ENCODE data around the gene NYAP1. TPM values are rescaled to one million over a fixed set of nuclear protein-coding genes. Genes with fewer than 3 reads are reported as not detected.
"Not testable (repeated sequence)": the region's sequence is repeated elsewhere in the genome, so short reads cannot be mapped to it uniquely, and the experiment has no call there.

Gene NYAP1
- polyA plus RNA-seq, result 1 to 10 TPM in 1 of 2 donors, under 1 TPM in 1; 0.32 to 1.3 TPM

GRCh38 chr7:100483722-100484672, at the start of gene NYAP1:
Gene NYAP1 (plus strand): TSS chr7:100483927. CDS start chr7:100485312, 1,385 bp downstream.
- WGBS, 2 donors, result 20 to 37% methylated on average over 27 to 45 of the region's 45 CpGs
- Histone ChIP-seq H3K27ac (ENCODE audit: low read depth in 2 of 2, low read length in 1 of 2) (peak within 1 kb of the TSS; percentile 9 to 58), H3K27me3 (ENCODE audit: control insufficient read depth in 1 of 2, insufficient read depth in 2 of 2, low read length in 2 of 2) (no peaks in the 10 kb centered on the region)

GRCh38 chr7:100434297-100435144, 49.2 kb upstream of the NYAP1 start:
- 75% methylated on average over 22 of the region's 22 CpGs for WGBS, 2 donors
- H3K27me3 ChIP-seq (ENCODE audit: control insufficient read depth in 1 of 2, insufficient read depth in 2 of 2, low read length in 2 of 2), result no peaks in the 10 kb centered on the region
- peak overlapping the region in 1 of 2 donors; percentile 98 for H3K4me3 ChIP-seq (ENCODE audit: low read depth in 1 of 2, low read length in 2 of 2)
- H3K27ac ChIP-seq (ENCODE audit: low read depth in 2 of 2, low read length in 1 of 2), result peak overlapping the region; percentile 47 to 97
- peaks cover 5 to 14% of the 10 kb centered on the region in 2 donors for H3K36me3 ChIP-seq (ENCODE audit: control insufficient read depth in 2 of 2, insufficient read depth in 2 of 2, low read length in 1 of 2)
- peaks cover 11 to 20% of the 10 kb centered on the region in 2 donors for H3K4me1 ChIP-seq (ENCODE audit: control insufficient read depth in 2 of 2, insufficient read depth in 2 of 2, low read length in 1 of 2)
- no peaks in the 10 kb centered on the region for H3K9me3 ChIP-seq (ENCODE audit: control insufficient read depth in 2 of 2, insufficient read depth in 1 of 2, low read depth in 1 of 2, low read length in 1 of 2)

More at GRCh38 chr7:100483722-100484672, at the start of gene NYAP1:
- Histone ChIP-seq H3K4me1 (ENCODE audit: control insufficient read depth in 2 of 2, insufficient read depth in 2 of 2, low read length in 1 of 2) (peaks cover 2 to 4% of the 10 kb centered on the region in 2 donors), H3K4me3 (ENCODE audit: low read depth in 1 of 2, low read length in 2 of 2) (peak within 1 kb of the TSS; percentile 48 to 51), H3K36me3 (ENCODE audit: control insufficient read depth in 2 of 2, insufficient read depth in 2 of 2, low read length in 1 of 2) (no peaks in the 10 kb centered on the region), H3K9me3 (ENCODE audit: control insufficient read depth in 2 of 2, insufficient read depth in 1 of 2, low read depth in 1 of 2, low read length in 1 of 2) (no peaks in the 10 kb centered on the region)

- Histone ChIP-seq H3K27me3 (ENCODE audit: control insufficient read depth in 1 of 2, insufficient read depth in 2 of 2, low read length in 2 of 2) (no peaks in the 10 kb centered on the region), H3K4me1 (ENCODE audit: control insufficient read depth in 2 of 2, insufficient read depth in 2 of 2, low read length in 1 of 2) (peaks cover 11 to 18% of the 10 kb centered on the region in 2 donors), H3K4me3 (ENCODE audit: low read depth in 1 of 2, low read length in 2 of 2) (peak overlapping the region; percentile 93 to 98), H3K36me3 (ENCODE audit: control insufficient read depth in 2 of 2, insufficient read depth in 2 of 2, low read length in 1 of 2) (peaks cover 5 to 14% of the 10 kb centered on the region in 2 donors), H3K27ac (ENCODE audit: low read depth in 2 of 2, low read length in 1 of 2) (peak overlapping the region; percentile 97 to 99), H3K9me3 (ENCODE audit: control insufficient read depth in 2 of 2, insufficient read depth in 1 of 2, low read depth in 1 of 2, low read length in 1 of 2) (no peaks in the 10 kb centered on the region)
- WGBS, 2 donors, result 1% methylated on average over 64 to 81 of the region's 81 CpGs
Observed at GRCh38 chr7:100435401-100436304, 48.1 kb upstream of the NYAP1 start.

GRCh38 chr7:100437150-100438100, 46.3 kb upstream of the NYAP1 start:
- peaks cover 3 to 8% of the 10 kb centered on the region in 2 donors for H3K4me1 ChIP-seq (ENCODE audit: control insufficient read depth in 2 of 2, insufficient read depth in 2 of 2, low read length in 1 of 2)
- no peaks in the 10 kb centered on the region for H3K9me3 ChIP-seq (ENCODE audit: control insufficient read depth in 2 of 2, insufficient read depth in 1 of 2, low read depth in 1 of 2, low read length in 1 of 2)
- peak overlapping the region in 1 of 2 donors; percentile 36 for H3K27ac ChIP-seq (ENCODE audit: low read depth in 2 of 2, low read length in 1 of 2)
- H3K36me3 ChIP-seq (ENCODE audit: control insufficient read depth in 2 of 2, insufficient read depth in 2 of 2, low read length in 1 of 2), result peaks cover 5 to 14% of the 10 kb centered on the region in 2 donors
- H3K27me3 ChIP-seq (ENCODE audit: control insufficient read depth in 1 of 2, insufficient read depth in 2 of 2, low read length in 2 of 2), result no peaks in the 10 kb centered on the region
- 90 to 92% methylated on average over 28 of the region's 28 CpGs for WGBS, 2 donors
- H3K4me3 ChIP-seq (ENCODE audit: low read depth in 1 of 2, low read length in 2 of 2), result no peak overlapping the region

- no peak overlapping the region for H3K27ac ChIP-seq (ENCODE audit: low read depth in 2 of 2, low read length in 1 of 2)
- peaks cover 5 to 9% of the 10 kb centered on the region in 2 donors for H3K36me3 ChIP-seq (ENCODE audit: control insufficient read depth in 2 of 2, insufficient read depth in 2 of 2, low read length in 1 of 2)
- H3K4me1 ChIP-seq (ENCODE audit: control insufficient read depth in 2 of 2, insufficient read depth in 2 of 2, low read length in 1 of 2), result peaks cover under 1 to 5% of the 10 kb centered on the region in 2 donors
- no peaks in the 10 kb centered on the region for H3K27me3 ChIP-seq (ENCODE audit: control insufficient read depth in 1 of 2, insufficient read depth in 2 of 2, low read length in 2 of 2)
- no peak overlapping the region for H3K4me3 ChIP-seq (ENCODE audit: low read depth in 1 of 2, low read length in 2 of 2)
- WGBS, 2 donors, result 53 to 57% methylated on average over 2 of the region's 2 CpGs
- H3K9me3 ChIP-seq (ENCODE audit: control insufficient read depth in 2 of 2, insufficient read depth in 1 of 2, low read depth in 1 of 2, low read length in 1 of 2), result no peaks in the 10 kb centered on the region
Observed at GRCh38 chr7:100438172-100438571, 45.6 kb upstream of the NYAP1 start.

- not testable (repeated sequence) for H3K9me3 ChIP-seq (ENCODE audit: control insufficient read depth in 2 of 2, insufficient read depth in 1 of 2, low read depth in 1 of 2, low read length in 1 of 2); H3K27ac ChIP-seq (ENCODE audit: low read depth in 2 of 2, low read length in 1 of 2); H3K27me3 ChIP-seq (ENCODE audit: control insufficient read depth in 1 of 2, insufficient read depth in 2 of 2, low read length in 2 of 2); H3K36me3 ChIP-seq (ENCODE audit: control insufficient read depth in 2 of 2, insufficient read depth in 2 of 2, low read length in 1 of 2); H3K4me1 ChIP-seq (ENCODE audit: control insufficient read depth in 2 of 2, insufficient read depth in 2 of 2, low read length in 1 of 2); H3K4me3 ChIP-seq (ENCODE audit: low read depth in 1 of 2, low read length in 2 of 2)
- 92 to 93% methylated on average over 8 of the region's 8 CpGs for WGBS, 2 donors
Observed at GRCh38 chr7:100438731-100439130, 45.0 kb upstream of the NYAP1 start.

- not testable (repeated sequence) for H3K4me3 ChIP-seq (ENCODE audit: low read depth in 1 of 2, low read length in 2 of 2); H3K9me3 ChIP-seq (ENCODE audit: control insufficient read depth in 2 of 2, insufficient read depth in 1 of 2, low read depth in 1 of 2, low read length in 1 of 2); H3K27ac ChIP-seq (ENCODE audit: low read depth in 2 of 2, low read length in 1 of 2); H3K36me3 ChIP-seq (ENCODE audit: control insufficient read depth in 2 of 2, insufficient read depth in 2 of 2, low read length in 1 of 2); H3K4me1 ChIP-seq (ENCODE audit: control insufficient read depth in 2 of 2, insufficient read depth in 2 of 2, low read length in 1 of 2); H3K27me3 ChIP-seq (ENCODE audit: control insufficient read depth in 1 of 2, insufficient read depth in 2 of 2, low read length in 2 of 2)
- 85 to 89% methylated on average over 7 of the region's 7 CpGs for WGBS, 2 donors
Observed at GRCh38 chr7:100439244-100439643, 44.5 kb upstream of the NYAP1 start.

Data from esophagus (tissue), 2 donors.